ENCODE results near the gene WNT2B. TPM values are rescaled to one million over a fixed set of nuclear protein-coding genes. Genes with fewer than 3 reads are reported as not detected.
A peak's percentile ranks its signal among the peaks of the same experiment; 100 is the strongest.

The WNT2B gene
- total and polyA plus RNA-seq, 9 of the 15 experiments (the other 6 are each of a cell fraction or from before 2014, with no cell fraction given) = 0.02 to 0.06 (median 0.04) TPM; not detected in 3

GRCh38 chr1:112461200-112461871 is 47.4 kb upstream of the WNT2B start (continued):
- no peak for TF ChIP-seq NFXL1 (CRISPR knock-in tag; IDR thresholded peaks at IDR 0.05)
- no peak for TF ChIP-seq ZNF79 (CRISPR knock-in tag; IDR thresholded peaks at IDR 0.05; ENCODE audit: low read depth)
- TF ChIP-seq HNRNPLL (IDR thresholded peaks at IDR 0.05; ENCODE audit: low read depth, low read length, poor library complexity, severe bottlenecking) = no peak
- no peak for TF ChIP-seq TOE1 (IDR thresholded peaks at IDR 0.05; ENCODE audit: borderline replicate concordance)
- TF ChIP-seq TOE1 (CRISPR knock-in tag; IDR thresholded peaks at IDR 0.05; ENCODE audit: borderline replicate concordance, low read depth) = no peak
- no peak for TF ChIP-seq HOXB6 (CRISPR knock-in tag; IDR thresholded peaks at IDR 0.05; ENCODE audit: borderline replicate concordance)
- TF ChIP-seq HMGN3 (IDR thresholded peaks at IDR 0.05; ENCODE audit: borderline replicate concordance, extremely low read depth, insufficient read length, low read depth, low read length) = no peak
- TF ChIP-seq KLF6 (CRISPR knock-in tag; IDR thresholded peaks at IDR 0.05; ENCODE audit: borderline replicate concordance) = no peak
- 0 out of 2 replicates have a peak, but pooled peaks have one; percentile 30 for TF ChIP-seq TEAD4 (IDR thresholded peaks at IDR 0.05; ENCODE audit: low read length)
- no peak for TF ChIP-seq TEAD4 (CRISPR knock-in tag; IDR thresholded peaks at IDR 0.05; ENCODE audit: borderline replicate concordance)
- TF ChIP-seq LCOR (CRISPR knock-in tag; IDR thresholded peaks at IDR 0.05) = no peak
- peak; percentile 11 for TF ChIP-seq RBBP5 (IDR thresholded peaks at IDR 0.05; ENCODE audit: borderline replicate concordance, insufficient read depth, low read length, poor library complexity, severe bottlenecking)
- TF ChIP-seq RBM34 (IDR thresholded peaks at IDR 0.05; ENCODE audit: borderline replicate concordance, insufficient read depth, low read length) = no peak
- no peak for TF ChIP-seq MAFK (IDR thresholded peaks at IDR 0.05; ENCODE audit: low read length)
- no peak for TF ChIP-seq FOXA1 (IDR thresholded peaks at IDR 0.05; ENCODE audit: borderline replicate concordance)
- TF ChIP-seq POLR2A (conservative IDR thresholded peaks at IDR 0.05) = no peak
- no peak for TF ChIP-seq KDM5B (IDR thresholded peaks at IDR 0.05; ENCODE audit: insufficient replicate concordance, low read depth, low read length)
- no peak for TF ChIP-seq ATF4 (CRISPR knock-in tag; IDR thresholded peaks at IDR 0.05)
- TF ChIP-seq TBP (optimal IDR thresholded peaks at IDR 0.05; ENCODE audit: low read depth, low read length) = no peak
- TF ChIP-seq SREBF1 (IDR thresholded peaks at IDR 0.05; ENCODE audit: borderline replicate concordance, low read depth, low read length) = no peak
- no peak for TF ChIP-seq IRF1 (CRISPR knock-in tag; IDR thresholded peaks at IDR 0.05; ENCODE audit: borderline replicate concordance)
- TF ChIP-seq SRSF9 (IDR thresholded peaks at IDR 0.05; ENCODE audit: borderline replicate concordance, low read depth, low read length) = no peak
- no peak for TF ChIP-seq PTTG1 (tag; IDR thresholded peaks at IDR 0.05; ENCODE audit: low read depth)
- no peak for TF ChIP-seq TAF9B (IDR thresholded peaks at IDR 0.05; ENCODE audit: partially characterized antibody)
- no peak for TF ChIP-seq ZNF511 (CRISPR knock-in tag; IDR thresholded peaks at IDR 0.05)
- no peak for TF ChIP-seq NR0B1 (IDR thresholded peaks at IDR 0.05; ENCODE audit: partially characterized antibody)

Data from K562 (cell line).